Thyroid gland (tissue), 4 donors: ENCODE results near the gene CD1C. TPM values are rescaled to one million over a fixed set of nuclear protein-coding genes. Genes with fewer than 3 reads are reported as not detected.

Experiments
- DNase-seq, 2 donors: peaks; one replicate each; pipeline ENCODE4 v3.0.0-alpha.2; 2019
- H3K27ac ChIP-seq, 3 donors: fragments of 200-600 bp; sonication (generic); 1 replicate in 2 of 3; 2 replicates in 1 of 3; pipeline ENCODE4 v1.5.1; 2016 to 2019; ENCODE audit warnings: mild to moderate bottlenecking in 1 of 3, moderate library complexity in 1 of 3
- H3K27me3 ChIP-seq: fragments of 200-600 bp; sonication (generic); one replicate; pipeline ENCODE4 v1.5.1; 2019
- H3K36me3 ChIP-seq, 2 donors: fragments of 200-600 bp; sonication (generic); one replicate each; pipeline ENCODE4 v1.5.1; 2016 to 2019
- H3K4me1 ChIP-seq, 2 donors: fragments of 200-600 bp; sonication (generic); one replicate each; pipeline ENCODE4 v1.5.1; 2017 to 2019
- H3K4me3 ChIP-seq, 3 donors: fragments of 200-600 bp; sonication (generic); replicated peaks in 1 of 3; 1 replicate in 2 of 3; 2 replicates in 1 of 3; pipeline ENCODE4 v1.5.1; 2016; ENCODE audit warnings: mild to moderate bottlenecking in 1 of 3
- H3K9me3 ChIP-seq: fragments of 200-600 bp; sonication (generic); one replicate; pipeline ENCODE4 v1.5.1; 2017
- POLR2A ChIP-seq, 2 donors: fragments of 450-650 bp; IDR thresholded peaks; one replicate each; pipeline ENCODE4 v1.6.1; 2017; ENCODE audit warnings: antibody characterized with exemption in 2 of 2, mild to moderate bottlenecking in 2 of 2, moderate library complexity in 1 of 2
- WGBS, 2 donors: methylation state at CpG; one replicate each; pipeline ENCODE4 v1.1.5; 2017; 5-methylcytosine and 5-hydroxymethylcytosine counted together
- intact Hi-C: fragments of 100-400 bp; cut with DNase I; formaldehyde crosslinking; loops from one replicate; pipeline ENCODE4 v1.15.1; 2023
- total RNA-seq, 4 donors: library from RNA; depleted of rRNA; stranded (reverse); fragments of >200 nt; gene quantifications; one replicate each; pipeline ENCODE4 v1.2.3, GENCODE V29; 2016
- TF ChIP-seq, protein P1 (sequence below), 6 experiments: fragments of 200-600 bp in 3 of 6; fragments of 450-650 bp in 3 of 6; sonication (generic) in 3 of 6; IDR thresholded peaks; one replicate each; pipeline ENCODE4 v1.5.1; 2016 to 2019; ENCODE audit warnings: antibody characterized with exemption in 6 of 6, mild to moderate bottlenecking in 2 of 6, inconsistent platforms in 1 of 6, moderate library complexity in 1 of 6

CD1C gene
- total RNA-seq, 4 donors from 2014 or later, result not detected

GRCh38 chr1:158330391-158331105 lies 40.8 kb downstream of the CD1C start:
- 74 to 77% methylated on average over 11 of the region's 11 CpGs for WGBS, 2 donors
- DNase-seq, result no peak
- no peaks in the 10 kb centered on the region for H3K27me3 ChIP-seq
- H3K9me3 ChIP-seq, result no peaks in the 10 kb centered on the region
- H3K4me3 ChIP-seq, result no peak overlapping the region
- H3K36me3 ChIP-seq, result no peaks in the 10 kb centered on the region
- intact Hi-C loops, result no loop called here
- no peaks in the 10 kb centered on the region for H3K4me1 ChIP-seq
- no peak for TF ChIP-seq POLR2A (IDR thresholded peaks at IDR 0.05)
- TF ChIP-seq, protein P1, sequence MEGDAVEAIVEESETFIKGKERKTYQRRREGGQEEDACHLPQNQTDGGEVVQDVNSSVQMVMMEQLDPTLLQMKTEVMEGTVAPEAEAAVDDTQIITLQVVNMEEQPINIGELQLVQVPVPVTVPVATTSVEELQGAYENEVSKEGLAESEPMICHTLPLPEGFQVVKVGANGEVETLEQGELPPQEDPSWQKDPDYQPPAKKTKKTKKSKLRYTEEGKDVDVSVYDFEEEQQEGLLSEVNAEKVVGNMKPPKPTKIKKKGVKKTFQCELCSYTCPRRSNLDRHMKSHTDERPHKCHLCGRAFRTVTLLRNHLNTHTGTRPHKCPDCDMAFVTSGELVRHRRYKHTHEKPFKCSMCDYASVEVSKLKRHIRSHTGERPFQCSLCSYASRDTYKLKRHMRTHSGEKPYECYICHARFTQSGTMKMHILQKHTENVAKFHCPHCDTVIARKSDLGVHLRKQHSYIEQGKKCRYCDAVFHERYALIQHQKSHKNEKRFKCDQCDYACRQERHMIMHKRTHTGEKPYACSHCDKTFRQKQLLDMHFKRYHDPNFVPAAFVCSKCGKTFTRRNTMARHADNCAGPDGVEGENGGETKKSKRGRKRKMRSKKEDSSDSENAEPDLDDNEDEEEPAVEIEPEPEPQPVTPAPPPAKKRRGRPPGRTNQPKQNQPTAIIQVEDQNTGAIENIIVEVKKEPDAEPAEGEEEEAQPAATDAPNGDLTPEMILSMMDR (IDR thresholded peaks at IDR 0.05), result no peak
- H3K27ac ChIP-seq, result no peak overlapping the region

GRCh38 chr1:158331106-158331425 lies 41.3 kb downstream of the CD1C start:
- intact Hi-C loops, result no loop called here
- Histone ChIP-seq H3K9me3 (no peaks in the 10 kb centered on the region), H3K4me3 (no peak overlapping the region), H3K36me3 (no peaks in the 10 kb centered on the region), H3K4me1 (no peaks in the 10 kb centered on the region), H3K27ac (no peak overlapping the region), H3K27me3 (no peaks in the 10 kb centered on the region)
- no peak for DNase-seq
- WGBS, 2 donors, result 82 to 85% methylated on average over 1 of the region's 1 CpG
- TF ChIP-seq, protein P1 (IDR thresholded peaks at IDR 0.05), result no peak
- no peak for TF ChIP-seq POLR2A (IDR thresholded peaks at IDR 0.05)

GRCh38 chr1:158331481-158332150 lies 41.9 kb downstream of the CD1C start, which contains the start of gene CD1B:
CD1B (minus strand) TSS chr1:158331531; CDS start chr1:158331423, 108 bp downstream.
- TF ChIP-seq POLR2A (IDR thresholded peaks at IDR 0.05), result no peak
- TF ChIP-seq, protein P1 (IDR thresholded peaks at IDR 0.05), result no peak
- 90 to 95% methylated on average over 2 of the region's 2 CpGs for WGBS, 2 donors

DNA sequence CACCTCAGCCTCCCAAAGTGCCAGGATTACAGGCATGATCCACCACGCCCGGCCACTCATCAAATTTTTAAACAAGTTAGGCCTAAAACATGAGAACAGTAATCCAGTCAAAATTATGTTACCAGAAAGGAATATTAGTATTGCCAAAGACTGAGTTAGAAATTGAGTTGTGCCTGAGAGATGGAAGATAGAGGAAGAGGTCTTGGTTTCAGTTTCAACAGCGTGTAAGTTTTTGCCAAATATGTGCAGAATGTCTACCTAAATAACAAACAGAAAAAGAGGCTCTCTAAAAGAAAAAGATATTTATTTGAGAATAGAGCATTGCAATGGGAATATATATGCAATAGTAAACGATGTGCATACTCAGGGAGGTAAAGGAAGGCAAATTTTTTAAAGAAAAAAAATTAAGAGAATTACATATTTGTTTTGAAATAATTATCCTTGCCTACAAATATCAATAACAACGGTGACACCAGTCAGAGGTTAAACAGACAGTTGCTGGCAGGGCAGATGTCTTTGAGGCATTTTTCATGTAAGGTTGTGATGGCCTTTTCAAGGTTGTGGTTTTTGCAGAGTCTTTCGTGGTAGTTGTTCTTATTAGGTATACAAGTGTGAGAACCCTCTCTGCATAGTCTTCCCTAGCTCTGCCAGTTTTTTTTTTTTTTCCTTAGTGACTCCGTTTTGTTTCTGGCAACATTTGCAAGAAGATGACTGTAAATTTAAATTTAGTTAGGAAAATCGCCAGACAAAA lies 43.9 kb downstream of the CD1C start:
- 65 to 75% methylated on average over 8 of the region's 8 CpGs for whole genome bisulfite sequencing, 2 donors
- DNase-seq, result no peak
- H3K27me3 ChIP-seq, result no peaks in the 10 kb centered on the region
- intact Hi-C loops, result no loop called here
- H3K27ac ChIP-seq, result no peak overlapping the region
- TF ChIP-seq, protein P1 (IDR thresholded peaks at IDR 0.05), result no peak
- no peak for TF ChIP-seq POLR2A (IDR thresholded peaks at IDR 0.05)
- H3K36me3 ChIP-seq, result no peaks in the 10 kb centered on the region
- no peaks in the 10 kb centered on the region for H3K4me1 ChIP-seq
- H3K9me3 ChIP-seq, result no peaks in the 10 kb centered on the region
- no peak overlapping the region for H3K4me3 ChIP-seq

More at GRCh38 chr1:158331481-158332150, 41.9 kb downstream of the CD1C start, which contains the start of gene CD1B:
- no peaks in the 10 kb centered on the region for H3K27me3 ChIP-seq
- H3K4me3 ChIP-seq, result no peak within 1 kb of the TSS
- no peaks in the 10 kb centered on the region for H3K4me1 ChIP-seq
- H3K36me3 ChIP-seq, result no peaks in the 10 kb centered on the region
- no peak for DNase-seq
- no peak within 1 kb of the TSS for H3K27ac ChIP-seq
- H3K9me3 ChIP-seq, result no peaks in the 10 kb centered on the region
- intact Hi-C loops, result no loop called here
